ENCODE measurements around the gene SFI1. TPM values are rescaled to one million over a fixed set of nuclear protein-coding genes. Genes with fewer than 3 reads are reported as not detected.
"Not testable (repeated sequence)": the region's sequence is repeated elsewhere in the genome, so short reads cannot be mapped to it uniquely, and the experiment has no call there.

The SFI1 gene
- total RNA-seq, 1 donor from 2014 or later: 9.0 TPM

- Histone ChIP-seq H3K27me3 (ENCODE audit: control insufficient read depth, insufficient read depth, low read length) (no peaks in the 10 kb centered on the region), H3K36me3 (ENCODE audit: control insufficient read depth, insufficient read depth, low read length) (no peaks in the 10 kb centered on the region), H3K4me3 (ENCODE audit: low read depth, low read length) (no peak overlapping the region)
- DNase-seq (ENCODE audit: low read depth): no peak
- FAIRE-seq: no peak
- TF ChIP-seq CTCF (IDR thresholded peaks at IDR 0.05; ENCODE audit: insufficient read depth, low read length, severe bottlenecking): no peak
Measured at GRCh38 chr22:31532060-31532459, 35.7 kb downstream of the SFI1 start.

GRCh38 chr22:31533374-31533773 is 37.0 kb downstream of the SFI1 start:
- no peak for FAIRE-seq

GRCh38 chr22:31537019-31537535 is 40.7 kb downstream of the SFI1 start:
- no peak overlapping the region for H3K4me3 ChIP-seq (ENCODE audit: low read depth, low read length)
- H3K36me3 ChIP-seq (ENCODE audit: control insufficient read depth, insufficient read depth, low read length): no peaks in the 10 kb centered on the region
- TF ChIP-seq CTCF (IDR thresholded peaks at IDR 0.05; ENCODE audit: insufficient read depth, low read length, severe bottlenecking): no peak
- no peak for FAIRE-seq
- no peak for DNase-seq (ENCODE audit: low read depth)
- H3K27me3 ChIP-seq (ENCODE audit: control insufficient read depth, insufficient read depth, low read length): no peaks in the 10 kb centered on the region

More at GRCh38 chr22:31533374-31533773, 37.0 kb downstream of the SFI1 start:
- no peak for DNase-seq (ENCODE audit: low read depth)
- Histone ChIP-seq H3K36me3 (ENCODE audit: control insufficient read depth, insufficient read depth, low read length) (no peaks in the 10 kb centered on the region), H3K4me3 (ENCODE audit: low read depth, low read length) (no peak overlapping the region), H3K27me3 (ENCODE audit: control insufficient read depth, insufficient read depth, low read length) (no peaks in the 10 kb centered on the region)
- no peak for TF ChIP-seq CTCF (IDR thresholded peaks at IDR 0.05; ENCODE audit: insufficient read depth, low read length, severe bottlenecking)

GRCh38 chr22:31538815-31539214 is 42.5 kb downstream of the SFI1 start:
- FAIRE-seq: peak; percentile 50
- DNase-seq (ENCODE audit: low read depth): no peak
- Histone ChIP-seq H3K4me3 (ENCODE audit: low read depth, low read length) (no peak overlapping the region), H3K36me3 (ENCODE audit: control insufficient read depth, insufficient read depth, low read length) (no peaks in the 10 kb centered on the region), H3K27me3 (ENCODE audit: control insufficient read depth, insufficient read depth, low read length) (no peaks in the 10 kb centered on the region)
- no peak for TF ChIP-seq CTCF (IDR thresholded peaks at IDR 0.05; ENCODE audit: insufficient read depth, low read length, severe bottlenecking)

- not testable (repeated sequence) for H3K36me3 ChIP-seq (ENCODE audit: control insufficient read depth, insufficient read depth, low read length); FAIRE-seq
Measured at GRCh38 chr22:31540166-31540565, 43.8 kb downstream of the SFI1 start.

GRCh38 chr22:31540966-31541365 is 44.6 kb downstream of the SFI1 start:
- Histone ChIP-seq H3K4me3 (ENCODE audit: low read depth, low read length) (no peak overlapping the region), H3K36me3 (ENCODE audit: control insufficient read depth, insufficient read depth, low read length) (peaks cover under 1% of the 10 kb centered on the region), H3K27me3 (ENCODE audit: control insufficient read depth, insufficient read depth, low read length) (no peaks in the 10 kb centered on the region)
- TF ChIP-seq CTCF (IDR thresholded peaks at IDR 0.05; ENCODE audit: insufficient read depth, low read length, severe bottlenecking): no peak
- DNase-seq (ENCODE audit: low read depth) (no peak), FAIRE-seq (no peak)

More at GRCh38 chr22:31540166-31540565, 43.8 kb downstream of the SFI1 start:
- not testable (repeated sequence) for DNase-seq (ENCODE audit: low read depth); H3K4me3 ChIP-seq (ENCODE audit: low read depth, low read length); H3K27me3 ChIP-seq (ENCODE audit: control insufficient read depth, insufficient read depth, low read length)

Data from bronchial epithelial cell (primary cell).